HepG2 (cell line): Measurements from ENCODE around the gene TNP2. TPM values are rescaled to one million over a fixed set of nuclear protein-coding genes. Genes with fewer than 3 reads are reported as not detected.

Experiments used
- ETV5 ChIP-seq: IDR thresholded peaks from 2 replicates; pipeline ENCODE4 v1.6.1; 2018; ENCODE audit warnings: missing biosample characterization, missing genetic modification reagents, inconsistent platforms, borderline replicate concordance
- ETV6 ChIP-seq: sonication (generic); formaldehyde crosslinking; conservative IDR thresholded peaks from 2 replicates; pipeline ENCODE4 v1.4.0; 2020; ENCODE audit warnings: missing genetic modification reagents
- GATAD2A ChIP-seq: IDR thresholded peaks from 2 replicates; pipeline ENCODE4 v1.6.1; 2016
- JUND ChIP-seq: sonication (generic); formaldehyde crosslinking; IDR thresholded peaks from 2 replicates; pipeline ENCODE4 v1.8.0; 2022; ENCODE audit warnings: mild to moderate bottlenecking, missing genetic modification reagents
- KDM3A ChIP-seq: IDR thresholded peaks from 2 replicates; pipeline ENCODE4 v1.6.1; 2018; ENCODE audit warnings: low read depth, missing compliant biosample characterization
- KLF9 ChIP-seq: IDR thresholded peaks from 2 replicates; pipeline ENCODE4 v1.6.1; 2016; ENCODE audit warnings: low read depth
- NBN ChIP-seq: fragments of 450-650 bp; conservative IDR thresholded peaks from 2 replicates; pipeline ENCODE4 v1.6.1; 2017
- NFRKB ChIP-seq: fragments of 450-650 bp; IDR thresholded peaks from 2 replicates; pipeline ENCODE4 v1.6.1; 2017
- RBM22 ChIP-seq: fragments of 200-400 bp; formaldehyde crosslinking; optimal IDR thresholded peaks from 2 replicates; pipeline ENCODE3; 2017; ENCODE audit warnings: mild to moderate bottlenecking, low read length, moderate library complexity
- RFXANK ChIP-seq: IDR thresholded peaks from 2 replicates; pipeline ENCODE4 v1.6.1; 2016
- SMAD3 ChIP-seq: sonication (generic); formaldehyde crosslinking; IDR thresholded peaks from 2 replicates; pipeline ENCODE4 v1.4.0; 2020; ENCODE audit warnings: missing genetic modification reagents
- TAF1 ChIP-seq: sonication (generic); formaldehyde crosslinking; IDR thresholded peaks from 2 replicates; pipeline ENCODE4 v1.4.0; 2020; ENCODE audit warnings: missing genetic modification reagents
- TSC22D2 ChIP-seq: sonication (generic); formaldehyde crosslinking; IDR thresholded peaks from 2 replicates; pipeline ENCODE4 v1.5.1; 2020; ENCODE audit warnings: missing genetic modification reagents, mild to moderate bottlenecking, borderline replicate concordance
- ZNF605 ChIP-seq: sonication (generic); formaldehyde crosslinking; IDR thresholded peaks from 2 replicates; pipeline ENCODE4 v1.8.0; 2022; ENCODE audit warnings: mild to moderate bottlenecking, missing genetic modification reagents
- ZNF670 ChIP-seq: sonication (generic); formaldehyde crosslinking; IDR thresholded peaks from 2 replicates; pipeline ENCODE4 v1.8.0; 2022; ENCODE audit warnings: mild to moderate bottlenecking, missing genetic modification reagents, borderline replicate concordance
- ZNF724P ChIP-seq: sonication (generic); formaldehyde crosslinking; IDR thresholded peaks from 2 replicates; pipeline ENCODE4 v1.8.0; 2022; ENCODE audit warnings: missing genetic modification reagents, borderline replicate concordance
- ZSCAN30 ChIP-seq: sonication (generic); formaldehyde crosslinking; IDR thresholded peaks from 2 replicates; pipeline ENCODE4 v1.5.0; 2020; ENCODE audit warnings: mild to moderate bottlenecking, missing genetic modification reagents
- polyA plus RNA-seq, 8 experiments: library from polyadenylated mRNA; depleted of rRNA in 3 of 8; stranded (reverse) in 7 of 8; unstranded in 1 of 8; fragments of >200 nt; fragmentation: Illumina TruSeq in 4 of 8; extraction: Trizol in 4 of 8; gene quantifications; 2 replicates each; pipeline versions ENCODE4 v1.2.1 to v1.2.3, GENCODE V29; 2011 to 2016; ENCODE audit warnings: low read depth in 4 of 8, missing spikeins in 1 of 8, mixed read lengths in 1 of 8; ENCODE audit not compliant: insufficient read depth in 1 of 8
- total RNA-seq, 5 experiments: library from RNA; depleted of rRNA; stranded (reverse); fragments of >200 nt; fragmentation: Illumina TruSeq; extraction: Trizol; gene quantifications; 2 replicates each; pipeline ENCODE4 v1.2.3, GENCODE V29; 2016; ENCODE audit warnings: low read depth in 1 of 5
- TF ChIP-seq, protein P1 (sequence below): sonication (generic); formaldehyde crosslinking; IDR thresholded peaks from 2 replicates; pipeline ENCODE4 v1.5.0; 2020; ENCODE audit warnings: mild to moderate bottlenecking, missing genetic modification reagents, moderate library complexity
- TF ChIP-seq, protein P2 (sequence below): sonication (generic); formaldehyde crosslinking; IDR thresholded peaks from 2 replicates; pipeline ENCODE4 v1.4.0; 2020; ENCODE audit warnings: missing genetic modification reagents
- TF ChIP-seq, protein P3 (sequence below): sonication (generic); formaldehyde crosslinking; IDR thresholded peaks from 2 replicates; pipeline ENCODE4 v1.4.0; 2020; ENCODE audit warnings: missing genetic modification reagents
- TF ChIP-seq, protein P4 (sequence below): sonication (generic); formaldehyde crosslinking; IDR thresholded peaks from 2 replicates; pipeline ENCODE4 v1.5.1; 2020; ENCODE audit warnings: missing genetic modification reagents, mild to moderate bottlenecking, borderline replicate concordance

The TNP2 gene
- total and polyA plus RNA-seq, 2 of the 13 experiments (the other 11 are each of a cell fraction or from before 2014, with no cell fraction given): not detected

DNA sequence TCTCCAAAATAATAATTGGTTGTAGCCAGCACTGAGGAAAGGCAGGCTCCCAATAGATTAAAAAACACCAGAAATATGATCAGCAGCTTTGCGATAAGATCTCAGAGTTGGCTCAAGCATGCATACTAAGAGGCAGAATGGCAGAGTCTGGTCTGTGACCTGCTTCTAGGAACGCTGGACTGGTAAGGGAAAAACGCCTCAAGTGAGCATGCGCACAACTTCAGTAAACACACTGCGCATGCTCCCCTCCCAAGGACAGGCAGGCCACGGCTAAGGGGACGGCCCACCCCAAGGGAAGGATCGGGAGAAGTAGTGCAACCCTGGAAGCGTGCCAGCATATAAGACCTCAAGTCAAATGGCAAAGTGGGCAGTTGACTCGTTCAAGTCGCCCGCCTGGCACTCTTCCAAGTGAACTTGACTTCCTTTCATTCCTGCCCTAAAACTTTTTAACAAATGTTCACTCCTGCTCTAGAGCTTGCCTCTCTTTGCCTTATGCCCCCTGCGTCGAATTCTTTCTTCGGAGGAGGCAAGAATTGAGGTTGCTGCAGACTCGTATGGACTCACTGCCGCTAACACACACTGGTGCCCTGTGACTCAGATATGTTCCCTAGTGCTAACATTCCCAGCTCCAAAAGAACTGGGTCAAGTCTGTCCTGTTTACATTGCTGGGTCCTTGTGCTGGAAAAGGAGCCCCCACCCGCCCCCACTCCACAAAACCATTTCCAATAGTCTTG is 34.4 kb upstream of the TNP2 start (continued):
- TF ChIP-seq, protein P1, sequence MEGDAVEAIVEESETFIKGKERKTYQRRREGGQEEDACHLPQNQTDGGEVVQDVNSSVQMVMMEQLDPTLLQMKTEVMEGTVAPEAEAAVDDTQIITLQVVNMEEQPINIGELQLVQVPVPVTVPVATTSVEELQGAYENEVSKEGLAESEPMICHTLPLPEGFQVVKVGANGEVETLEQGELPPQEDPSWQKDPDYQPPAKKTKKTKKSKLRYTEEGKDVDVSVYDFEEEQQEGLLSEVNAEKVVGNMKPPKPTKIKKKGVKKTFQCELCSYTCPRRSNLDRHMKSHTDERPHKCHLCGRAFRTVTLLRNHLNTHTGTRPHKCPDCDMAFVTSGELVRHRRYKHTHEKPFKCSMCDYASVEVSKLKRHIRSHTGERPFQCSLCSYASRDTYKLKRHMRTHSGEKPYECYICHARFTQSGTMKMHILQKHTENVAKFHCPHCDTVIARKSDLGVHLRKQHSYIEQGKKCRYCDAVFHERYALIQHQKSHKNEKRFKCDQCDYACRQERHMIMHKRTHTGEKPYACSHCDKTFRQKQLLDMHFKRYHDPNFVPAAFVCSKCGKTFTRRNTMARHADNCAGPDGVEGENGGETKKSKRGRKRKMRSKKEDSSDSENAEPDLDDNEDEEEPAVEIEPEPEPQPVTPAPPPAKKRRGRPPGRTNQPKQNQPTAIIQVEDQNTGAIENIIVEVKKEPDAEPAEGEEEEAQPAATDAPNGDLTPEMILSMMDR: no peak
- TF ChIP-seq KLF9 (CRISPR knock-in tag): no peak
- TF ChIP-seq ZNF724P (CRISPR knock-in tag): no peak; the same call in 1 of the 2 replicates
- 0 out of 2 replicates have a peak, but pooled peaks have one; percentile 5 for TF ChIP-seq ETV5
- TF ChIP-seq ETV6 (CRISPR knock-in tag): no peak; the same call in 1 of the 2 replicates
- no peak for TF ChIP-seq RBM22
- no peak for TF ChIP-seq ZSCAN30 (CRISPR knock-in tag)
- no peak for TF ChIP-seq NBN
- TF ChIP-seq, protein P2, sequence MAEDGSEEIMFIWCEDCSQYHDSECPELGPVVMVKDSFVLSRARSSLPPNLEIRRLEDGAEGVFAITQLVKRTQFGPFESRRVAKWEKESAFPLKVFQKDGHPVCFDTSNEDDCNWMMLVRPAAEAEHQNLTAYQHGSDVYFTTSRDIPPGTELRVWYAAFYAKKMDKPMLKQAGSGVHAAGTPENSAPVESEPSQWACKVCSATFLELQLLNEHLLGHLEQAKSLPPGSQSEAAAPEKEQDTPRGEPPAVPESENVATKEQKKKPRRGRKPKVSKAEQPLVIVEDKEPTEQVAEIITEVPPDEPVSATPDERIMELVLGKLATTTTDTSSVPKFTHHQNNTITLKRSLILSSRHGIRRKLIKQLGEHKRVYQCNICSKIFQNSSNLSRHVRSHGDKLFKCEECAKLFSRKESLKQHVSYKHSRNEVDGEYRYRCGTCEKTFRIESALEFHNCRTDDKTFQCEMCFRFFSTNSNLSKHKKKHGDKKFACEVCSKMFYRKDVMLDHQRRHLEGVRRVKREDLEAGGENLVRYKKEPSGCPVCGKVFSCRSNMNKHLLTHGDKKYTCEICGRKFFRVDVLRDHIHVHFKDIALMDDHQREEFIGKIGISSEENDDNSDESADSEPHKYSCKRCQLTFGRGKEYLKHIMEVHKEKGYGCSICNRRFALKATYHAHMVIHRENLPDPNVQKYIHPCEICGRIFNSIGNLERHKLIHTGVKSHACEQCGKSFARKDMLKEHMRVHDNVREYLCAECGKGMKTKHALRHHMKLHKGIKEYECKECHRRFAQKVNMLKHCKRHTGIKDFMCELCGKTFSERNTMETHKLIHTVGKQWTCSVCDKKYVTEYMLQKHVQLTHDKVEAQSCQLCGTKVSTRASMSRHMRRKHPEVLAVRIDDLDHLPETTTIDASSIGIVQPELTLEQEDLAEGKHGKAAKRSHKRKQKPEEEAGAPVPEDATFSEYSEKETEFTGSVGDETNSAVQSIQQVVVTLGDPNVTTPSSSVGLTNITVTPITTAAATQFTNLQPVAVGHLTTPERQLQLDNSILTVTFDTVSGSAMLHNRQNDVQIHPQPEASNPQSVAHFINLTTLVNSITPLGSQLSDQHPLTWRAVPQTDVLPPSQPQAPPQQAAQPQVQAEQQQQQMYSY (CRISPR knock-in tag): no peak
- TF ChIP-seq JUND (CRISPR knock-in tag): no peak
- no peak for TF ChIP-seq TSC22D2 (CRISPR knock-in tag)
- TF ChIP-seq RFXANK (CRISPR knock-in tag): no peak
- TF ChIP-seq, protein P3, sequence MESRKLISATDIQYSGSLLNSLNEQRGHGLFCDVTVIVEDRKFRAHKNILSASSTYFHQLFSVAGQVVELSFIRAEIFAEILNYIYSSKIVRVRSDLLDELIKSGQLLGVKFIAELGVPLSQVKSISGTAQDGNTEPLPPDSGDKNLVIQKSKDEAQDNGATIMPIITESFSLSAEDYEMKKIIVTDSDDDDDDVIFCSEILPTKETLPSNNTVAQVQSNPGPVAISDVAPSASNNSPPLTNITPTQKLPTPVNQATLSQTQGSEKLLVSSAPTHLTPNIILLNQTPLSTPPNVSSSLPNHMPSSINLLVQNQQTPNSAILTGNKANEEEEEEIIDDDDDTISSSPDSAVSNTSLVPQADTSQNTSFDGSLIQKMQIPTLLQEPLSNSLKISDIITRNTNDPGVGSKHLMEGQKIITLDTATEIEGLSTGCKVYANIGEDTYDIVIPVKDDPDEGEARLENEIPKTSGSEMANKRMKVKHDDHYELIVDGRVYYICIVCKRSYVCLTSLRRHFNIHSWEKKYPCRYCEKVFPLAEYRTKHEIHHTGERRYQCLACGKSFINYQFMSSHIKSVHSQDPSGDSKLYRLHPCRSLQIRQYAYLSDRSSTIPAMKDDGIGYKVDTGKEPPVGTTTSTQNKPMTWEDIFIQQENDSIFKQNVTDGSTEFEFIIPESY (CRISPR knock-in tag): peak; percentile 61
- no peak; the same call in 1 of the 2 replicates for TF ChIP-seq GATAD2A (CRISPR knock-in tag)
- 0 out of 2 replicates have a peak, but pooled peaks have one; percentile 58 for TF ChIP-seq ZNF605 (CRISPR knock-in tag)
- no peak for TF ChIP-seq NFRKB
- TF ChIP-seq KDM3A (CRISPR knock-in tag): 0 out of 2 replicates have a peak, but pooled peaks have one; percentile 20
- TF ChIP-seq, protein P4, sequence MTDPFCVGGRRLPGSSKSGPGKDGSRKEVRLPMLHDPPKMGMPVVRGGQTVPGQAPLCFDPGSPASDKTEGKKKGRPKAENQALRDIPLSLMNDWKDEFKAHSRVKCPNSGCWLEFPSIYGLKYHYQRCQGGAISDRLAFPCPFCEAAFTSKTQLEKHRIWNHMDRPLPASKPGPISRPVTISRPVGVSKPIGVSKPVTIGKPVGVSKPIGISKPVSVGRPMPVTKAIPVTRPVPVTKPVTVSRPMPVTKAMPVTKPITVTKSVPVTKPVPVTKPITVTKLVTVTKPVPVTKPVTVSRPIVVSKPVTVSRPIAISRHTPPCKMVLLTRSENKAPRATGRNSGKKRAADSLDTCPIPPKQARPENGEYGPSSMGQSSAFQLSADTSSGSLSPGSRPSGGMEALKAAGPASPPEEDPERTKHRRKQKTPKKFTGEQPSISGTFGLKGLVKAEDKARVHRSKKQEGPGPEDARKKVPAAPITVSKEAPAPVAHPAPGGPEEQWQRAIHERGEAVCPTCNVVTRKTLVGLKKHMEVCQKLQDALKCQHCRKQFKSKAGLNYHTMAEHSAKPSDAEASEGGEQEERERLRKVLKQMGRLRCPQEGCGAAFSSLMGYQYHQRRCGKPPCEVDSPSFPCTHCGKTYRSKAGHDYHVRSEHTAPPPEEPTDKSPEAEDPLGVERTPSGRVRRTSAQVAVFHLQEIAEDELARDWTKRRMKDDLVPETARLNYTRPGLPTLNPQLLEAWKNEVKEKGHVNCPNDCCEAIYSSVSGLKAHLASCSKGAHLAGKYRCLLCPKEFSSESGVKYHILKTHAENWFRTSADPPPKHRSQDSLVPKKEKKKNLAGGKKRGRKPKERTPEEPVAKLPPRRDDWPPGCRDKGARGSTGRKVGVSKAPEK (CRISPR knock-in tag): no peak
- 0 out of 2 replicates have a peak, but pooled peaks have one; percentile 11 for TF ChIP-seq SMAD3
- TF ChIP-seq ZNF670 (CRISPR knock-in tag): no peak
- TF ChIP-seq TAF1 (CRISPR knock-in tag): 0 out of 2 replicates have a peak, but pooled peaks have one; percentile 34
